Jurkat, Clone E6-1 (cell line): ENCODE measurements around the gene SFT2D1.

ENCODE experiments used
- DNase-seq: peaks from one replicate; pipeline ENCODE4 v3.0.0-alpha.2; 2011; ENCODE audit warnings: low read depth, low spot score
- H3K4me3 ChIP-seq: 2 replicates; pipeline ENCODE4 v1.5.1; 2011; ENCODE audit warnings: mild to moderate bottlenecking, low read length, control low read depth, moderate library complexity

Gene SFT2D1

DNA sequence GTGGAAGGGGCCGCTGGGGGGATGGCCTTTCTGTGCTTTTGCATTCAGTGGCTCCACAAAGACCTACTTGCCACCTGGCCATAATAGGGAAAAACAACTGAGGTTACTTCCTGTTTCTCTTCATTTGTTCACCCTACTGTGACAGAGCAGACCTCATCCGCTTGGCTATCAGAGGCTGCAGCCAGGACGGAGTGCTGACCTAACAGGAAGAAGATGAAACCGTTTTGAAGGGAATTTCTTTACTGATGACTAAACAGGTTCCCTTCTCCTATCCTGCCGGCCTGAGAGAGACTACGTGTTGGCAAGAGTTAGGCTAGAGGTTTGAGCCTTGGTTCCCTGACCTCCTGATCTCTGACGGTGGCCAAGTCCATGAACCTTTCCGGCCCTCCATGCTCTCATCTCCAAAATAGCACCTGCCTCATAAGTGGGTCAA, 55.5 kb downstream of the SFT2D1 start:
- no peak for DNase-seq
- no peak overlapping the region for H3K4me3 ChIP-seq

DNA sequence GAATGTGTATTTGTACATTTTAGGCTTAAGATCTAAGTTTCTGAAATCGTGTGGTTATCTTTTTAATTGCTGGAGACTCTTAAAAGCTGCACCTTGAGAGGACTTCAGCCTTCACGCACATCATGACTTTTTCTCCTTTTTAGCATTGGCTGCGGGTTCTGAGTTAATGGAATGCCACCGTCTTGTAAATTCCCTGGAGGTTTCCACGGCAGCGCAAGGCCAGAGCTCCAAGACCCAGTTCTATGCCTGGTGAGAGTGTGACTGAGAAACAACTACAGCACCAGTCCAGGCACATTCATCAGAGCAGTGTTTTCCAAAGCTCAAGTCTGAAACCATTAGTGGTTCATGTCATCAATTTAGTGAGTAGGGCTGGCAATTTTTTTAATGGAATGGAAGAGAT, 57.1 kb downstream of the SFT2D1 start:
- DNase-seq = no peak

DNA sequence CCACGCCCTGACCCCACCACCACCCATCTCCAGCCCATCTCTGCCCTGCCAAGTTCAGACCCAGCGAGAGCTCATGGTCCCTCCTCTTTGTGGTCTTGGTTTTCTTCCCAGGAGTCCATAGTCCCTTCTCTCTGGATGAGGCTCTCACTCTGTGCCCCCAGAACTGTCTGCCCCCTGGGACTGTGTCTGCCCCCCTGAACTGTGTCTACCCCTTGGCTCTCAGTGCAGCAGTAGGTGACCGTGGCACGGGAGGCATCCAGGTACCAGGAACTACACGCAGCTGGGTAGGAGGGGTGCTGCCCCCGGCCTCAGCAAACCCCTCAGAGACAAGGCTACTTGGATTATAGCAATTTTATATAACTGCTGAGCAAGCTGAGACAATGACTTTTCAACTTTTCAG, 57.7 kb downstream of the SFT2D1 start:
- DNase-seq = no peak

More for the DNA sequence above, 57.1 kb downstream of the SFT2D1 start:
- H3K4me3 ChIP-seq = no peak overlapping the region

DNA sequence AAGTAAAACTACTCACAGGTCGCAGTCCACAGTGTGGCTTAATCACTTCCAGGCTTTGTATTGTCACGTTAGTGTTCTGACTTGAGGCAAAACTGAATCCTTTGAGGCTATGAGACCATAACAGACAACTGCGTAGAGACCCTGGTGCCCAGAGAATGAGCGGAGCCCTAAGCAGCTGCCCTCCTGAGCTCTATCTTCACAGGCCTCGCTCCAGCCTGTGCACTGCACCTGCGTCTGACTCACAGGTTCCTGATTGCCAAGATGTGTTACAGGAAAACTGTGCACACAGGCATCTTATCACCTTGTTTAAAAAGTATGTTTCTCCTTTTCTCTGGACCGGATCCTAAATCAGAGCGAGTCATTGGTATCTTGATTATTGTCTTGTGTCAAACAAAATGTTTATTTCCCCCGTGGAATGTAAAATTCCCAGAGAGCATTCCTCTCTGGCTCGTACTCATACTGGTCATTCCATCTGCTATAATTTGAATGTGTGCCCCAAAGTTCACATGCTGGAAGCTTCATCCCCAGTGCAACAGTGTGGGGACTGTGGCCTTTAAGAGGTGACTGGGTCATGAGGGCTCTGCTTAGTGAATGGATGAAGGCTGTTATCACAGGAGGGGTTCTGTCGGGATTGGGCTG, 59.8 kb downstream of the SFT2D1 start:
- no peak overlapping the region for H3K4me3 ChIP-seq
- no peak for DNase-seq

More for the DNA sequence above, 57.7 kb downstream of the SFT2D1 start:
- H3K4me3 ChIP-seq = no peak overlapping the region

DNA sequence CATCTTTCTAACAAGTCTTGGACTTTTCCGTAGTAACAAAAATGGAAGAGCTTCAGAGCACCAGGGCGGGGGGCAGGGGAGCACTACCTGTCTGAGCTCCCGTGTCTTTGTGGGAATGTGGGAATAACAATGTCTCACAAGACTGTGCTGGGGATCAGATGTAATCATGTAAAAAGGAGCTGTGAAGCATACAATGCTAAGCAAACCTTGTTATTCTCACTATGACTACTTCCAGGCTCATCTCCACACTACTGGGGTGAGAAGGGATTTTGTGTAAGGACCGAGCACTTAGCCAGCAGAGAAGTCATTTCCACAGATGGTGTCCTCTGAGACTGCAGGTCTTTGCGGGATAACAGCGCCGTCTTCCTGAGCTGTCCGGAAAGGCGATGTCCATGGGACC, 61.2 kb downstream of the SFT2D1 start:
- H3K4me3 ChIP-seq = no peak overlapping the region
- no peak for DNase-seq

DNA sequence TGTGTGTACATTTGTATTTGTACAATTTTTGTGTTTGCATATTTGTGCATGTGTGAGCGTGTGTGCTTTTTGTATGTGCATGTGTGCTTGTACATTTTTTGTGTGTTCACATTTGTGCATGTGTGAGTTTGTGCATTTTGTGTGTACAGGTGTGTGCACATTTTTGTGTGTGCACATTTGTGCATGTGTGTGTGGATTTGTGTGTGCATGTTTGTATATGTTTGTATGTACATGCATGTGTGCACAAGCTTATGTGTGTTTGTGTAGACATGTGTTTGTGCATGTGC, 63.0 kb downstream of the SFT2D1 start:
- no peak for DNase-seq

DNA sequence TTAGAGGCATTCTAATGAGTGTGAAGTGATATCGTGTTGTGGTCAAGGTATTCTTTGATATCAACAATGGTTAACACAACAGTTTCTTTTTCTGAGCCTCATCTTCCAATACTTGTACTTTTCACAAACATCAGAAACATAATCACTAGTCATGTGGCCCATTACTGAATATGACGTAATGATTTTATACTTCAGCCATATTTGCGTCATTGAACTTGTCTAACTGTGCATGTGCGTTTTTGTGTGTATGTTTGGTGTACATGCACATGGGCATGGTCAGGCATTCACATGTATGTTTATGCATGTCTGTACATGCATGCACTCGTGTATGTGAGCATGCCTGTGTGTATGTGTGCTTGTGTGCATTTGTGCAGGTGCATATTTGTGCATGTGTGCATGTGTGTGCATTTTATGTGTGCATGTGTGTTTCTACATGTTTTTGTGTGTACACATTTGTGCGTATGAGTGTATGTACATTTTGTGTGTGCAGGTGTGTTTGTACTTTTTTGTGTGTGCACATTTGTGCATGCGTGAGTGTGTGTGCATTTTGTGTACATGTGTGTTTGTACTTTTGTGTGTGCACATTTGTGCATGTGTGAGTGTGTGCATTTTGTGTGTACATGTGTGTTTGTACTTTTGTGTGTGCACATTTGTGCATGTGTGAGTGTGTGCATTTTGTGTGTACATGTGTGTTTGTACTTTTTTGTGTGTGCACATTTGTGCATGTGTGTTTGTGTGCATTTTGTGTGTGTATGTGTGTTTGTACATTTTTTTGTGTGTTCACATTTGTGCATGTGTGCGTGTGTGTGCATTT, 63.6 kb downstream of the SFT2D1 start:
- no peak for DNase-seq
- no peak overlapping the region for H3K4me3 ChIP-seq

More for the DNA sequence above, 63.0 kb downstream of the SFT2D1 start:
- H3K4me3 ChIP-seq = no peak overlapping the region

DNA sequence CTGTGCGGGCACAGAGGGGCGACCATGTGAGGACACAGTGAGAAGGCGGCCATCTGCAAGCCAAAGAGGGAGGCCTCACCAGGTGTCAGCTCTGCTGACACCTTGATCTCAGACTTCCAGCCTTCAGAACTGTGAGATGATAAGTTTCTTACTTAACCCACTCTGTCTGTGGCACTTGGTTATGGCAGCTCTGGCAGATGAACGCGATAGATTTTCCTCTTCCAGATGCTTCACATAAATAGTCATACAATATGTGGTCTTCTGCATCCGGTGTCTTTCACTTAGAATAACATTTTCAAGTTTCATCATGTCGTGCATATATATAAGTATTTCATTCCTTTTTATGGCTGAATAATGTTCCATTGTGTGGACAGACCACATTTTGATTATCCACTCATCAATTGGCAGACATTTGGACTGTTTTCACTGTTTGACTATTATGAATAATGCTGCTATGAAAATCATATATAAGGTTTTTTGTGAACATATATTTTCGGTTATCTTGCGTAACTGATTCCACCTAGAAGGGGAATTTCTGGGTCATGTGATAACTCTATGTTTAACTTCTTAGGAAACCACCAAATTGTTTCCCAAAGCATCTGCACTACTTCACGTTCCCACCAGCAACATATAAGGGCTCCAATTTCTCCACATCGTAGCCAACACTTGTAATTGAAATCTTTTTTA, 64.3 kb downstream of the SFT2D1 start:
- no peak overlapping the region for H3K4me3 ChIP-seq
- peak; percentile 35 for DNase-seq

DNA sequence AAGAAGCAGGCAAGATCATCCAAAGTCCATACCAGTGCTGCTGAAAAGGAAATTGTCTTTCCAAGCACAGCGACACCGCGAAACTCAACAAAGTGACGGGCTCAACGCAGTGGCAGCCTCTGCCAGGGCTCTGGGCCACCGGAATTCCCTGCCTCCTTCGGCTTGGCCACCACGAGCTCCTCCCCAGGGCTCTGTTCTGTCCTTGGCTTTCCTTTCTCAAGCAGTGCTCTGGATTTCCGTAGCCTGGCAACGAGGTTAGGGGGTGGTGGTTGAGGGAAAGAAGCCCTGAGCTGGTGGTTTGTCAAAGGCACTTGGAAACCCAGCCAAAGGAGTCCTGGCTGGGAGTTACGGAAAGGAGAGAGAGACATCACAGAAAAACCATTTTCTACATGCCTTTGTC, 65.3 kb downstream of the SFT2D1 start:
- DNase-seq = no peak

DNA sequence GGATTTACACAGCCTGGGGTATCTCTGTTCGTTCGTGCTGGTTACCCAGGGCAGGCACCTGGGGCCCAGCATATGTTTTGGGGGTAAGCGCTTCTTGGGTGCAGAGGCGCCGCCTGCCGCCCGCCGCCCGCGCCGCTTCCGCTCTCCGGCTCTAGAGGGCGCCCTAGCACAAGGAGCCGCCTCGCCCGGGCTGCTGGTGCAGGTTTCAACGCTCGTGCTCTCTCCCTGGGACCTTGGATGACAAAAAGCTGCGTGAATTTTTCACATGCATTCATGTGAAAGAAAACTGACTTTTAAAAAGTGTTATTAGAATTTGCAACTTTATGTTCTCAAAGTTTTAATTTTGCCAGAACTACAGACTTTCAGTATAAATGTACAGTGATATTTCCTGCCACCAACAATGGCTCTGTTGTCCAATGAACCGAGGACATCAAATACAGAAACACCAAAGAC, 66.6 kb downstream of the SFT2D1 start:
- peak; percentile 35 for DNase-seq
- no peak overlapping the region for H3K4me3 ChIP-seq

More for the DNA sequence above, 65.3 kb downstream of the SFT2D1 start:
- H3K4me3 ChIP-seq = no peak overlapping the region

DNA sequence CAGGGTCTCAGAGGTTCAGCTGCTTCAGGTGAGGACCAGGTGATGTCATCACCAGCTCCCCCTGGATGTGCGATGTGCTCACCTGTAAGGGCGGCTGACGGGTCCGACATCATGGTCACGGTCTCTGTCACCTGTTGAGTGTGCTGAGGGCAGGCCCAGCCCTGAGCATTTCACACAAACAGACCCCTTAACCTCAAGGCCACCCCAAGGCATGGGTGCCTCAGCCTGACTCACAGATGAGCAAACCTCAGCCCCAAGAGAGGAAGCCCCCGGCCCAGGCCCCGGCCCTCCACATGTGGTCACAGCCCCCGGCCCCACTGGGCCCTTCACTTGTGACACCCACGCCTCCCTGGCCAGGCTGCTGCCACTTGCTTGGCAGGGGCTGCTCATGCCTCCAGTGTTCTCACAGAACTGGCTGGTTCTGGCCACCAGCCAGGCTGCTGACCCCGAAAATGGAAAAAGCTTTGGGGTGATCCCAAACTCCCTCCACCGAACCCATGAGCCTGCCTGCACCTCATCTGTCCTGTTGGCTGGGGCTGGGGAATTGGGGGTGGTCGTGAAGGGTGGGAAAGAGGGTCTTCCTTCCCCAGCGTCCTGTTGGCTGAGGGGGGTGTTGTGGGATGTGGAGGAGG, 67.5 kb downstream of the SFT2D1 start:
- DNase-seq = no peak
- H3K4me3 ChIP-seq = no peak overlapping the region

DNA sequence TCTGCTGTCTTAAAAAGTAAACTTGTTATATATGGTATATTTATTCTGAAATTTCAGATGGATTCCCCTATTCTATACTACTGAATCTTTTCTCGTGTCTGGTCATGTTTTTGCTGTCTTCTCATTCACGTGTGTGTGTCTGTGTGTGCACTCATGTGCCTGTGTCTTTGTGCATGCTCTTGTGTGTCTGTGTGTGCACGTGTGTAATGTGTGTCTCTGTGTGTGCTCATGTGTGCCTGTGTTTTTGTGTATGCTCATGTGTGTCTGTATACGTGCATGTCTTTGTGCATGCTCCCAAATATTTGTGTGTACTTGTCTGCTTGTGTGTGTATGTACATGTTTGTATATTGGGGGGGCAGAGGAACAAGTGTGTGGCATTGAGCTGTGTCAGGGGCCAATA, 68.2 kb downstream of the SFT2D1 start:
- DNase-seq = no peak
- no peak overlapping the region for H3K4me3 ChIP-seq

DNA sequence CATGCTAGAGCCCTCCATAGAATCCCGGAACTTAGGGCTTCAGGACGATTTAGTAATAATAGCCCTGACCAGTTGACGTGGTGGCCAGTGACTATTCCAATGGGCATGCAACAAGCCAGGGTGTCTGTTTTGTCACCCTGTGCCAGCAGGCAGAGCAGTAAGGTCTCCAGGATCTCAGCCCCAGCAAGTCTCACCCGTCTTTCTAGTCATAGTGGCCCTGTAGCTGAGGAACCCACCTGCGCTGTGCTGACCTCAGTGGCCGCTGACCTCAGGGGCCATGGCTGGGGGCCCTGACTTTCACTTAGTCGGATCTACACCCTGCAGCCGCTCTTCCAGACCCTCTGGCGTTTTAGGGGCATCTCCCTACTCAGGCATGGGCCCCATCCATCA, 71.0 kb downstream of the SFT2D1 start:
- no peak overlapping the region for H3K4me3 ChIP-seq
- no peak for DNase-seq

DNA sequence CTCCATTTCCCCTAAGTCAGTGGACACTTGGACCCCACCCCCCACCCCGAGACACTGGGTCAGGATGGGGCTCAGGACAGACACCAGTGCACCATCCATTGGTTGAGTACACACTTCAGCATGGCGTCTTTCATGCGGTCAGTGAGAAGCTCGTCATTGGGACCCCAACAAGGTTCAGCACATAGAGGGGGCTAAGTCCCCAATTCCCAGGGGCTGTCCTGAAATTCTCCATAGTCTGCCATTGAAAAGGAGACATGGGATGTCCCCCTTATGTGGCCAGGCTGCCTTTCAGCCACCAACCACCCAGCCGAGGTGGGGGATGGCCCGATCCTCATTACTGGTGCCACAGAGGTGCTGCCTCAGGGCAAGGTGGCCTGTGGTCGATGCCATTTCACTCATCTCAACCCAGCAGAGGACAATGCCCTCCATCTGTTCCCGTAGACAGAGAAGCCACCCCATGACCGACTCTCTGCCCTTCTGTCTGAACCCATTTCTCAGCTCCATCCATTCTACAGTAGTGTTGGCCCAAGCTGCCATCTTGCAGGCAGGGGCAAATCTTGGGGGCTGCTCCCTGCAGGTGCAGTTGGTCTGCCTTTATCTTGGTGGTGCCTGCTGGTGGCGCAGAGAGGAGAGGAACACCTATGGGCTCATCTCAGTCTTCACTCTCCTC, 71.5 kb downstream of the SFT2D1 start:
- no peak overlapping the region for H3K4me3 ChIP-seq
- DNase-seq = no peak
